ENCODE measurements around the gene SYF2. TPM values are rescaled to one million over a fixed set of nuclear protein-coding genes. Genes with fewer than 3 reads are reported as not detected.
"Not testable (repeated sequence)": the region's sequence is repeated elsewhere in the genome, so short reads cannot be mapped to it uniquely, and the experiment has no call there.

SYF2 gene
- total RNA-seq, 2 donors from 2014 or later = 27.0 to 32.7 TPM

DNA sequence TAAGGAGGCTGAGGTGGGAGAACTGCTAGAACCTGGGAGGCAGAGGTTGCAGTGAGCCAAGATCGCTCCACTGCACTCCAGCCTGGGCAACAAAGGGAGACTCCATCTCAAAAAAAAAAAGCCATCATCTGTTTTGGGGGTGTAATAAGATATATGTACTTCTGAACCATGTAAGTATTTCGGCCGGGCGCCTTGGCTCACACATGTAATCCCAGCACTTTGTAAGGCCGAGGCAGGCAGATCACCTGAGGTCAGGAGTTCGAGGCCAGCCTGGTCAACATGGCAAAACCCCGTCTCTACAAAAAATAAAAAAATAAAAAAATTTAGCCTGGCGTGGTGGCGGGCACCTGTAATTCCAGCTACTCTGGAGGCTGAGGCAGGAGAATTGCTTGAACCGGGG lies 3.1 kb upstream of the SYF2 start:
- not testable (repeated sequence) for H3K27me3 Mint-ChIP-seq; H3K9me3 Mint-ChIP-seq; DNase-seq (ENCODE audit: low spot score); H3K27ac Mint-ChIP-seq; H3K4me3 Mint-ChIP-seq; ATAC-seq; H3K36me3 Mint-ChIP-seq
- H3K4me1 Mint-ChIP-seq (ENCODE audit: low read depth in 2 of 2) = peaks cover 21% of the 10 kb centered on the region in 2 donors

DNA sequence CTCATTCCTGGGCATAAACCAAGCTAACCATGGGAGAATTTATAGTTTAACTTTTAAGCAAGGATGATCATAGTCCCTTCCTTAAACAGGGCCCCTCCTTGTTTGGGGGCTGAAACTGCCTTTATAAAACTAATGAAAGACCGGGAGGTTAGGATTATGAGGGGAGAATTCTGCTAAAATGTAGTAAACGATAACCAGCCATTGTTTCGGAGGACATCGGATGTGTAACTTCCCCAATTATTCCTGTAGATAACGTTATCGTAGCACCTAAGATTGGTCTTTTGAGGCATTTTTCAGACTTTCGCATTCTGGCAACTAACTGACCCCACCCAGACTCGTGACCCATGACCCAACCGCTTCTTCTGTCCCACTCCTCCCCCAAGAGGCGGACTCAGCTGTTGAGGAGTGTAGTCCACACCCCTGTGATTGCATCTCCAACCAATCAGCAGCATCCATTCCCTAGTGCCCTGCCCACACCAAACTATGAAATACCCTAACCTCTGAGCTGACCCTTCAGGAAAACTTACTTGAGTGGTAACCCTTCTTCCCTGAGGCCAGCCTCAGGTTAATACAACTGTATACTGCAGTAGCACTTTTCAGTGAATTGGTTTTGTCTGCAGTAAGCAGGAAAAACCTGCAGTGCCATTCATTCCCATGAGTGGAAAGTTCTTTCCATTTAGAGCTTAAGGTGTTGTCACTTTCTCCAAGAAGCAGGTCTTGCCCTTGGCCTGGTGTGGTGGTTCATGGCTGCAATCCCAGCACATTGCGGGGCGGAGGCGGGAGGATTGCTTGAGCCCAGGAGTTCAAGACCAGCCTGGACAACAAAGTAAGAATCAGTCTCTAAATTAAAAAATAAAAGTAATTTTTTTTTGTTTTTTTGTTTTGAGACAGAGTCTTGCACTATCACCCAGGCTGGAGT lies 823 bp upstream of the SYF2 start:
- H3K27me3 Mint-ChIP-seq = no peaks in the 10 kb centered on the region
- peak; percentile 85 to 87 for ATAC-seq
- peaks cover 9% of the 10 kb centered on the region in 2 donors for H3K4me1 Mint-ChIP-seq (ENCODE audit: low read depth in 2 of 2)

DNA sequence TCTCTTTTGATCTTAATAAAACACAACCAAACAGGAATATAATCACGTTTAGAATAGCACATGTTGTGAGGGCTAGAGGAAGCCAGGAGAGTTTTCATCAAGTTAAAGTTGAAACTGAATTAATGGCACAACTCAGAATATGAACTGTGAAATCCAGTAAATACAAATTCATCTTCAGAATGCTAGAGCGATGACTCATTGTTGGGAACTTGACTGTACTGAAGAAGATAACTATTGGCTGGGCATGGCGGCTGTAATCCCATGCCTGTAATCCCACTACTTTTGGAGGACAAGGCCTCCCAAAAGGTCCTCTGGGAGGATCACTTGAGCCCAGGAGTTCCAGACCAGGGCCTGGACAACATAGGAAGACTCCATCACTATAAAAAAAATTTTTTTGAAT lies 8.8 kb downstream of the SYF2 start:
- H3K36me3 Mint-ChIP-seq = peaks cover 23% of the 10 kb centered on the region
- no peak for ATAC-seq

More for the DNA sequence above, 823 bp upstream of the SYF2 start:
- peaks cover 7% of the 10 kb centered on the region for H3K36me3 Mint-ChIP-seq
- H3K9me3 Mint-ChIP-seq = no peaks in the 10 kb centered on the region
- H3K27ac Mint-ChIP-seq = no peak overlapping the region
- no peak overlapping the region for H3K4me3 Mint-ChIP-seq
- peak; percentile 82 for DNase-seq (ENCODE audit: low spot score)

DNA sequence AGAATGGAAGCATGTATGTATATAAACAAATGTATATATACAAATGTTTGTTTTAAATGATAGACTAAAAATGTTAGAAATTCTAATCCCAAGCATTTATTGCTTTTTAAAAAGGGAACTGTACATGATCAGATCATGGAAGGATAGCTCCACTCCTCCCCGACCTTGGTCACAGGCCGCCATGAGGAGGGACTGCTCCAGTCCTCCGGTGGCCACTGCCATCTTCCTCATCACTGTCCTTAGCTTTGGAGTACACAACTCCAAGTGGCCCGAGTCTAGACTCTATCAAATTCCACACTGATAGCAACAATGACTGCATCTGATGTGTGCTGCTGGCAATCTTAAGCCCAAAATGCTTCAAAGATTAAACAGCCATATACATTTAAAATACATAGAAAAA lies 9.7 kb downstream of the SYF2 start:
- ATAC-seq (no peak), DNase-seq (ENCODE audit: low spot score) (no peak)
- no peaks in the 10 kb centered on the region for H3K4me1 Mint-ChIP-seq (ENCODE audit: low read depth in 2 of 2)
- H3K9me3 Mint-ChIP-seq = no peaks in the 10 kb centered on the region
- no peak overlapping the region for H3K4me3 Mint-ChIP-seq
- H3K27me3 Mint-ChIP-seq = no peaks in the 10 kb centered on the region
- H3K27ac Mint-ChIP-seq = no peak overlapping the region
- H3K36me3 Mint-ChIP-seq = peaks cover 17% of the 10 kb centered on the region

More for the DNA sequence above, 8.8 kb downstream of the SYF2 start:
- Mint-ChIP-seq H3K27ac (no peak overlapping the region), H3K27me3 (no peaks in the 10 kb centered on the region), H3K9me3 (no peaks in the 10 kb centered on the region), H3K4me3 (no peak overlapping the region), H3K4me1 (ENCODE audit: low read depth in 2 of 2) (peaks cover 3 to 6% of the 10 kb centered on the region in 2 donors)
- no peak for DNase-seq (ENCODE audit: low spot score)

DNA sequence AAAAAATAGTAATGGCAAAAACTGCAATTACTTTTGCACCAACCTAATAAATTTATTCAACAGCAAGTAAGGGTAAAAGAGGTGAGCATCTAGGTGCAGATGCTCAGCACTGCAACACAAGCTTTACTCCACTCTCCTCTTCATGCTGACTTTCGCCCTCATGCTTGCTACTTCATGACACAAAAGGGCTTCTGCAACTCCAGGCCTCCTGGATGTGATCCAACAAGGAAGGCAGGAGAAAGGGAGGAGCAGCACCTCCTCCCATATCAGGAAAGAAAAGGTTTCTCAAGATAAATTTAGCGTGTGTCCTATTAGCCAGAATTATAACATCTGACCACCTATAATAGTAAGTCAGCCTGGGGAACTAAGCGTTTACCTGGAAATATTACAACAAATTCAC lies 11.6 kb downstream of the SYF2 start:
- DNase-seq (ENCODE audit: low spot score) = no peak
- no peak for ATAC-seq
- no peak overlapping the region for H3K4me3 Mint-ChIP-seq
- peaks cover 17% of the 10 kb centered on the region for H3K36me3 Mint-ChIP-seq
- no peaks in the 10 kb centered on the region for H3K9me3 Mint-ChIP-seq
- no peaks in the 10 kb centered on the region for H3K4me1 Mint-ChIP-seq (ENCODE audit: low read depth in 2 of 2)
- H3K27me3 Mint-ChIP-seq = no peaks in the 10 kb centered on the region
- H3K27ac Mint-ChIP-seq = no peak overlapping the region

DNA sequence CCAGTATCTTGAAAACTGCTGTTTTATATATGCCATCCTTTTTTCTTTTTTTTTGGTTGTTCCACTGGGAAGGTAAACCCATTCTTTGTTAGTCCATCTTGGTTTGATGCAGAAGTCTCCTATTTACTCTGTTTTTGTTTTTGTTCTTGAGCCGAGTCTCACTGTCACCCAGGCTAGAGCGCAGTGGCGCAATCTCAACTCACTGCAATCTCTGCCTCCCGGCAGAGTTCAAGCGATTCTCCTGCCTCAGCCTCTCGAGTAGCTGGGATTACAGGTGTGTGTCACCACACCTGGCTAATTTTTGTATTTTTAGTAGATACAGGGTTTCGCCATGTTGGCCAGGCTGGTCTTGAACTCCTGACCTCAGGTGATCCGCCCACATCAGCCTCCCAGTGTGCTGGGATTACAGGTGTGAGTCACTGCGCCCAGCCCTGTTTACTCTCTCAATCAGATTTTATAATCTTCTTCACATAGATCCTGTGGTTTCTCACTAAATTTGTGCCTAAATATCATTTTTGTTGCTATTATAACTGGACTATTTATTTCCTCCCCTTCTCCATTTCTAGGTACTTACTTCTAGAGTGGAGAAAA lies 12.5 kb downstream of the SYF2 start:
- Mint-ChIP-seq H3K27ac (no peak overlapping the region), H3K27me3 (no peaks in the 10 kb centered on the region), H3K4me1 (ENCODE audit: low read depth in 2 of 2) (no peaks in the 10 kb centered on the region), H3K4me3 (no peak overlapping the region), H3K36me3 (peaks cover 15% of the 10 kb centered on the region), H3K9me3 (no peaks in the 10 kb centered on the region)
- DNase-seq (ENCODE audit: low spot score) (no peak), ATAC-seq (no peak)

DNA sequence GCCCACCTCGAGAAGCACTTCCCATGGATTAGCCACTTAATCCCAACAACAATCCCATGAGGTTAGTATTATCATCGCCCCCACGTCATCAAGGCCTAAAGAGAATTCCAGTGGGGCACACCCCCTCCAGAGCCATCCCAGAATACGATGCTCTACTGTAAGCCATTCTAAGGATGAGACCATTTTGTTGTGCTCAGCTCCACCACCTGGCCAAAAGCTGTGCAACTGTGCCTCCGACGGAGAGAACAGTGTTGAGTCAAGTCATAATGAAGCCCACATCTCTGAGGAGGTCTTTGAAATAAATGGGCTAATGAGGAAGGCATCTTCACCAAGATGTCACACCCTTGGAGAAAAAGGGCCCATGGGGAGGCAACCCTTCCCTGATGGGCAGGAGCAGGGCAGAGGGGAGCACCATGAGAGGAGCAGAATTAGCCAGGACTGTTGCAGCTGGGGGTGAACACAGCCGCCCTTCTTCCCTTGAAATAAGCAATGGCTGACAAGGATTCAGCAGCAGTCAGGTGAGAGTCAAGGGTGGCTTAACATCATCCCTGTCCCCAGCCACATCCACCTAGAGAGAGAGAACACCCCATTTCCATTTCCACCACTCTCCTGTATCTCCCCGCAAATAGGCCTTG lies 14.6 kb downstream of the SYF2 start:
- Mint-ChIP-seq H3K36me3 (peaks cover 4% of the 10 kb centered on the region), H3K9me3 (no peaks in the 10 kb centered on the region), H3K27ac (no peak overlapping the region), H3K27me3 (no peaks in the 10 kb centered on the region), H3K4me3 (no peak overlapping the region), H3K4me1 (ENCODE audit: low read depth in 2 of 2) (no peaks in the 10 kb centered on the region)
- DNase-seq (ENCODE audit: low spot score) (no peak), ATAC-seq (no peak)

DNA sequence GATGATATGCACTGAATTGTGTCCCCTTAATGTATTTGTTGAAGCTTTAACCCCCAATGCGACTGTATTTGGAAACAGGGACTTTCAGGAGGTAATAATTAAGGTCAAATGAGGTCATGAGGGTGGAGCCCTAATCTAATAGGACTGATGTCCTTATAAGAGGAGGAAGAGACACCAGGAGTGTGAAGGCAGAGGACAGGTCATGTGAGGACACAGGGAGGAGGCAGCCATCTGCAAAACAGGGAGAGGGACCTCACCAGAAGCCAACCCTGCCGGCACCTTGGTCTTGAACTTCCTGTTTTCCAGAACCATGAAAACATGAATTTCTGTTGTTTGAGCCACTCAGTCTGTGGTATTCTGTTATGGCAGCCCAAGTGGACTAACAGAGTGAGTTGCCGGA lies 15.3 kb downstream of the SYF2 start:
- DNase-seq (ENCODE audit: low spot score) (no peak), ATAC-seq (no peak)
- Mint-ChIP-seq H3K27me3 (no peaks in the 10 kb centered on the region), H3K4me1 (ENCODE audit: low read depth in 2 of 2) (no peaks in the 10 kb centered on the region), H3K27ac (no peak overlapping the region), H3K36me3 (peaks cover 4% of the 10 kb centered on the region), H3K9me3 (no peaks in the 10 kb centered on the region), H3K4me3 (no peak overlapping the region)

DNA sequence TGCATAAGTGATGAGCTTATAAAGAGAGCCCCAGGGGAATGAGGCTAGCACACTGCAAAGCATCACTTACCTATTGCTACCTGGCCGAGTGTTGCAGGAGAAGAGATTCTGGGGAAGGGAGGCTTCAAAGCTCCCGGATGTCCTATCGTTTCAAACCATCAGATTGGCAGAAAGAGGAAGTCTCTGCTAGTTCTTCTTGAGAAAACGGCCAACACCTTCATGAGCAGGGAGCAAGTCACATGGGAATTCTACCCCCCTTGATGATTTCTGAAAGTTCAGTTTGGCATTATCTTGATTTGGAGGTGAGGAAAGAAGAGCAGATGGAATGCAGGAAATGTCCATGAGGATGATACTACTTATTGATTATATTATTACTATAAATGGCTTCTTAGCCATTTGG lies 16.2 kb downstream of the SYF2 start:
- Mint-ChIP-seq H3K36me3 (no peaks in the 10 kb centered on the region), H3K27ac (no peak overlapping the region), H3K9me3 (no peaks in the 10 kb centered on the region), H3K4me1 (ENCODE audit: low read depth in 2 of 2) (no peaks in the 10 kb centered on the region), H3K27me3 (no peaks in the 10 kb centered on the region), H3K4me3 (no peak overlapping the region)
- ATAC-seq = no peak
- DNase-seq (ENCODE audit: low spot score) = no peak

DNA sequence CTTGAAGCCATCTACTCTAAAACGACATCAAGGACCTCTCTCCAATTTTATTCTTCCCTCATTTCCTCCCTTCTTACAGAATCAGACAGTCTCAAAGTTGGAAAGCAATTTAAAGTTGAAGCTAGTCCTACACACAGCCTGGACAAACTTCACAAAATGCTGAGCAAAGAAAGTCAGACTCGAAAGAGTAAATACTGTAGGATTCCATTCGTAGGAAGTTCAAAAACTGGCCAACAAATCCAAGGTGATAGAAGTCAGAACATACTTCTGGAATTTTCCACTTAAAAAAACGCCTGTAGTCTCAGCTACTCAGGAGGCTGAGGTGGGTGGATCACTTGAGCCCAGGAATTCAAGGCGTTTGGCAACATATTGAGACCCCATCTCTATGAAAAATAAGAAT lies 19.6 kb downstream of the SYF2 start:
- H3K9me3 Mint-ChIP-seq = no peaks in the 10 kb centered on the region
- no peaks in the 10 kb centered on the region for H3K27me3 Mint-ChIP-seq
- no peaks in the 10 kb centered on the region for H3K4me1 Mint-ChIP-seq (ENCODE audit: low read depth in 2 of 2)
- no peak overlapping the region for H3K27ac Mint-ChIP-seq
- H3K4me3 Mint-ChIP-seq = no peak overlapping the region
- DNase-seq (ENCODE audit: low spot score) (no peak), ATAC-seq (no peak)
- H3K36me3 Mint-ChIP-seq = no peaks in the 10 kb centered on the region

DNA sequence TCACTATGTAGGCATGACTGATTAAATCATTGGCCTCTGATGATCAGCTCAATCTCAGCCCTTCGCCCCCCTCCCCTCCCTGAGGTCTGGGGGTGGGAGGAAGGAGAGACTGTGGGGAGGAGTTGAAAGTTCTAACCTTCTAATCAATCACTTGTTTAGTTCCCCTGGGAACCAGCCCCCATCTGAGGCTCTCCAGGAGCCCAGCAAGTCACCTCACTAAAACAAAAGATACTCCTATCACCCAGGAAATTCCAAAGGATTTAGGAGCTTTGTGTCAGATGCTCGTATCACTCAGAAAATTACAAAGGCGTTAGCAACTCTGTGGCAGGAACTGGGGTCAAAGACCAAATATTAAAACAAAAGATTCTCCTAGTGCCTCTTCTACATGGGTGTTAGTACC lies 21.6 kb downstream of the SYF2 start:
- no peaks in the 10 kb centered on the region for H3K4me1 Mint-ChIP-seq (ENCODE audit: low read depth in 2 of 2)
- H3K27ac Mint-ChIP-seq = no peak overlapping the region
- ATAC-seq (no peak), DNase-seq (ENCODE audit: low spot score) (no peak)
- no peaks in the 10 kb centered on the region for H3K9me3 Mint-ChIP-seq
- H3K27me3 Mint-ChIP-seq = no peaks in the 10 kb centered on the region
- H3K36me3 Mint-ChIP-seq = no peaks in the 10 kb centered on the region
- H3K4me3 Mint-ChIP-seq = no peak overlapping the region

DNA sequence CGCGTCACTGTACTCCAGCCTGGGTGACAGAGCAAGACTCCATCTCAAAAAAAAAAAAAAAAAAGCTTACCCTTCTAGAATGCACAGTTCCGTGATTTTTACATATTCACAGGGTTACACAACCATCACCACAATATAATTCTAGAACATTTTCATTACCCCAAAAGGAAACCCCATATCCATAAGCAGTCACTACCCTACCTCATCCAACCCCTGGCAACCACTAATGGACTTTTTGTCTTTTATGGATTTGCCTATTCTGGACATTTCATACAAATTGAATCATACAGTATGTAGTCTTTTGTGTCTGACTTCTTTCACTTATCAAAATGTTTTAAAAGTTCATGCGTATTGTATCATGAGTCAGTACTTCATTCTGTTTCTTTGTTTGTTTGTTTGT lies 22.8 kb downstream of the SYF2 start:
- Mint-ChIP-seq H3K27ac (no peak overlapping the region), H3K4me3 (no peak overlapping the region), H3K9me3 (no peaks in the 10 kb centered on the region), H3K36me3 (no peaks in the 10 kb centered on the region), H3K27me3 (no peaks in the 10 kb centered on the region), H3K4me1 (ENCODE audit: low read depth in 2 of 2) (no peaks in the 10 kb centered on the region)
- DNase-seq (ENCODE audit: low spot score) (no peak), ATAC-seq (no peak)

DNA sequence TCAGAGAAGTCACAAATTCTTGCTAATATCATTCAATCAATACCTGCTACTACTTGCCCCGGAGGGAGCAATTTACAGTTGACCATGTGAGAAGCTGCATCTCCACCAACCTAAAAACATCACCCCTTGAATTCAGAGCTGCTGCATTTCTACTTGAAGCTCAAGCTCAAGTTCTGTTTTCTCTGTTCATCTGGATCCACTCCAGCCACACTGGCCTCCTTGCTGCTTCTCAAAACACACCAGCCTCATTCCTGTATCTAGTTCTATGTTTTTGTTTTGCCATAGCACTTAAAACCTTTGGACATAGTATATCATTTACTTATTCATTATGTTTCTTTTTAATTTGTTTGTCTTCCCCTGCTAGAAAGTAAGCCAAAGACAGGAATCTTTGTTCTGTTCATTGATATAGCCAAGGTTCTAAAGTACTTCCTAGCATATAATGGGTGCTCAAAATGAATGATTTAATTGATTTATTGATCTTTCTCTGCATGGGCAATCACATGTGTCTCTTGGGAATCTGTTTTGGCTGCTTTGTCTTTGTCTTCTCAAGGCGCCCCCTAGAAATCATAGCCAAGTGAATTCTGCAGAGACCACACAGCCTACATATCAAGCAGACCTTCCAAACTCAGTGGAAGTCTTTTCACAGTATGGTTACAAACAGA lies 23.6 kb downstream of the SYF2 start:
- DNase-seq (ENCODE audit: low spot score) = no peak
- Mint-ChIP-seq H3K4me3 (no peak overlapping the region), H3K36me3 (no peaks in the 10 kb centered on the region), H3K27ac (no peak overlapping the region), H3K27me3 (no peaks in the 10 kb centered on the region), H3K9me3 (no peaks in the 10 kb centered on the region), H3K4me1 (ENCODE audit: low read depth in 2 of 2) (no peaks in the 10 kb centered on the region)
- ATAC-seq = no peak

DNA sequence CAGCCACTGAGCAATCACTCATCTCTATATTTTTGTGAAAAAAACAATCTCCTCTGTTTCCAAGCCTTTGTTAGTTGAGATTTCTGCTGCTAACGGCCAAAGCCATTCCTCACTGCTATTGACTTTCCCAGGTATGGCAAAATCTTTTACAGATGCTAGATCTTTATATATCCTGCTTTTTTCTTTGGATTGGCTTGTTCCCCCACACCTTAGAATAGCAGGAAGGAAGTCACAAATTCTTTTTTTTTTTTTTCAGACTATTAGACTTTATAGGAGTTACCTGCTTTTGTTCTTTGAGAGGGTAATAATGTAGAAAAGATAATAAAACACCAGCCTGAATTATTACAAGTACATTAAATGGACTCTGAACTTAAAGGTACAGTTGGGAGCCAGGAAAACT lies 24.2 kb downstream of the SYF2 start:
- no peaks in the 10 kb centered on the region for H3K9me3 Mint-ChIP-seq
- no peaks in the 10 kb centered on the region for H3K36me3 Mint-ChIP-seq
- H3K27me3 Mint-ChIP-seq = no peaks in the 10 kb centered on the region
- no peak for ATAC-seq
- H3K4me3 Mint-ChIP-seq = no peak overlapping the region
- H3K27ac Mint-ChIP-seq = no peak overlapping the region
- H3K4me1 Mint-ChIP-seq (ENCODE audit: low read depth in 2 of 2) = no peaks in the 10 kb centered on the region
- no peak for DNase-seq (ENCODE audit: low spot score)
